Measurements from ENCODE around the gene NDUFS8. TPM values are rescaled to one million over a fixed set of nuclear protein-coding genes. Genes with fewer than 3 reads are reported as not detected.

The NDUFS8 gene
- total RNA-seq, 4 donors from 2014 or later = 136 to 206 (median 159) TPM

DNA sequence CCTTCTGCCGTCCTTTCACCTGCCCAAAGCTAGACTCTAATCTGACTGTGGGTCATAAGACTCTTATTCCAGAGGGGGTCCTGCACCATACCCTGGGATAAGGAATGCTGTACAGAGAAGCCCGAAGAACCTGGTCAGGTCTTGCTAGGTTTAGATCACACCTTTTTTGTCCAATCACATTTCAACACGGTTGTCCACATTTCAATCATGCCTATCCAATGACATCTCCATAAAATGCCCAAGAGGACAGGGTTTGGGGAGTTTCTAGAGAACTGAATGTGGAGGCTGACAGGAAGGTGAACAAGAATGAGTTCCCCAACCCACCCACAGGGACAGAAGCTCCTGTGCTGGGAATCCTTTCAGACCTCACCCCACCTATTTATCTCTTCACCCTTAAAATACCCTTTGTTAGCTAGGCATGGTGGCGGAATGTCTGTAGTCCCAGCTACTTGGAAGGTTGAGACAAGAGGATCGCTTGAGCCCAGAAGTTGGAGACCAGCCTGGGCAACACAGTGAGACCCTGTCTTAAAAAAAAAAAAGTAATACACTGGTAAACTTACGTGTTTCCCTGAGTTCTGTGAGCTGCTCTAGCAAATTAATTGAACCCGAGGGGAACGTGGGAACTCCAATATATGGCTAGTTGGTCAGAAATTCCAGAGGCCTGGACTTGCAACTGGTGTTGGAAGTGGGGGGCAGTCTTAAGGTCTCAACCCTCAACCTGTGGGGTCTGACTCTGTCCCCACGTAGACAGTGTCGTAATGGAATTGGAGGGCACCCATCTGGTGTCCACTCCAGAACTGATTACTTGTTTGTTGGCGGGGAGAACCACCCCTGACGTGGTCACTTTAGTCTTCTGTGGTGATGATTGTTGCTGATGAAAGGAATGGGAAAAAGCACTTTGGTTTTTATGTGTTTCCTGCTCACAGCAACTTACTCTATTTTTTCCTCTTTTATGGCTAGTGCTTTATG, 26.1 kb downstream of the NDUFS8 start:
- intact Hi-C loops (cut with DNase I; ENCODE audit: low total_unique reads) = no loop called here
- WGBS, 2 donors = 93 to 96% methylated on average over 12 of the region's 12 CpGs
- TF ChIP-seq, protein P1, sequence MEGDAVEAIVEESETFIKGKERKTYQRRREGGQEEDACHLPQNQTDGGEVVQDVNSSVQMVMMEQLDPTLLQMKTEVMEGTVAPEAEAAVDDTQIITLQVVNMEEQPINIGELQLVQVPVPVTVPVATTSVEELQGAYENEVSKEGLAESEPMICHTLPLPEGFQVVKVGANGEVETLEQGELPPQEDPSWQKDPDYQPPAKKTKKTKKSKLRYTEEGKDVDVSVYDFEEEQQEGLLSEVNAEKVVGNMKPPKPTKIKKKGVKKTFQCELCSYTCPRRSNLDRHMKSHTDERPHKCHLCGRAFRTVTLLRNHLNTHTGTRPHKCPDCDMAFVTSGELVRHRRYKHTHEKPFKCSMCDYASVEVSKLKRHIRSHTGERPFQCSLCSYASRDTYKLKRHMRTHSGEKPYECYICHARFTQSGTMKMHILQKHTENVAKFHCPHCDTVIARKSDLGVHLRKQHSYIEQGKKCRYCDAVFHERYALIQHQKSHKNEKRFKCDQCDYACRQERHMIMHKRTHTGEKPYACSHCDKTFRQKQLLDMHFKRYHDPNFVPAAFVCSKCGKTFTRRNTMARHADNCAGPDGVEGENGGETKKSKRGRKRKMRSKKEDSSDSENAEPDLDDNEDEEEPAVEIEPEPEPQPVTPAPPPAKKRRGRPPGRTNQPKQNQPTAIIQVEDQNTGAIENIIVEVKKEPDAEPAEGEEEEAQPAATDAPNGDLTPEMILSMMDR (IDR thresholded peaks at IDR 0.05) = no peak
- no peak for TF ChIP-seq POLR2A (IDR thresholded peaks at IDR 0.05)
- no peak overlapping the region for H3K4me3 ChIP-seq (ENCODE audit: low read depth, poor library complexity, severe bottlenecking)
- DNase-seq (ENCODE audit: low spot score in 2 of 2) = no peak

- DNase-seq (ENCODE audit: low spot score in 2 of 2) = peak in 1 of 2 donors; percentile 25
- 93 to 100% methylated on average over 4 of the region's 4 CpGs for WGBS, 2 donors
- no peak overlapping the region for H3K4me3 ChIP-seq (ENCODE audit: low read depth, poor library complexity, severe bottlenecking)
- intact Hi-C loops (cut with DNase I; ENCODE audit: low total_unique reads) = no loop called here
- TF ChIP-seq POLR2A (IDR thresholded peaks at IDR 0.05) = no peak
- TF ChIP-seq, protein P1 (IDR thresholded peaks at IDR 0.05) = no peak
Measured at GRCh38 chr11:68057807-68058206, 27.3 kb downstream of the NDUFS8 start.

DNA sequence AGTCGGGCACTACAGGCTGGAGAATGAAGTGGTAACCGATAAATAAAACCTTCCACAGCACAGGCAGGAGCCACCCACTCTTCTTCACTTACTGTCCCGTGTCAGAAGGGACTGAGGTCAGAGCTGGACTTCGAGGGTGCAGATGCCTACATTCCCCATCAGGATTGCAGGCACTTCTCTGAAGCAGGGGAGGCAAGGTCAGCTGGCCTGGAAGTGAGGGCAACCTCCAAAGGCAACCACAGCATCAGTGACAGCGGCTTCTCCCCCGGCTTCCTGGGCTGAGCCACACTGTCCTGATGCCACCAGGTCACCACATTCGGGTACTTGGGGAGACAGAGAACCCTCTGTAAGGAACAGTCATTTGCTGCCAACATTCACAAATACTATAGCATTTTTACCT, 31.0 kb downstream of the NDUFS8 start:
- intact Hi-C loops (cut with DNase I; ENCODE audit: low total_unique reads) = no loop called here
- 95 to 99% methylated on average over 7 of the region's 7 CpGs for WGBS, 2 donors
- DNase-seq (ENCODE audit: low spot score in 2 of 2) = peak in 1 of 2 donors; percentile 48
- TF ChIP-seq, protein P1 (IDR thresholded peaks at IDR 0.05) = no peak
- TF ChIP-seq POLR2A (IDR thresholded peaks at IDR 0.05) = no peak
- no peak overlapping the region for H3K4me3 ChIP-seq (ENCODE audit: low read depth, poor library complexity, severe bottlenecking)

DNA sequence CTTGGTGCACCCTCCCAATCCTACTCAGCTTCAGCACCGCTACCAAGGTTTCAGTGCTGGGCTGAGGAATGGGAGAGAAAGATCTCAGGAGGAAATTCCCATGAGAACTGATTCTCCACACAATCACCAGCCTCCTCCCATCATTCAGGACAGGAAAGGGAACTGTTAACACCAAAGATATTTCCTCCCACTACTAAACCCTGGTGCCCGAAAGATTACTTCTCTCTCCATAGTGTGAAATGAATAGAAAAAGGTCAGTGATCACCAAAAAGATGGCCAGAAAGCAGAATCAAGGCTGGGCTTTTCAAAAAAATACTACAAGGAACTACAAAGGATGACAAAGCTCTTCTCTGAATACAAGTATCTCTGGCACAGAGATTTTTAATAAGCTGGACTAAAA, 34.4 kb downstream of the NDUFS8 start:
- DNase-seq (ENCODE audit: low spot score in 2 of 2) = no peak
- WGBS, 2 donors = 86 to 96% methylated on average over 2 of the region's 2 CpGs
- intact Hi-C loops (cut with DNase I; ENCODE audit: low total_unique reads) = no loop called here
- no peak overlapping the region for H3K4me3 ChIP-seq (ENCODE audit: low read depth, poor library complexity, severe bottlenecking)
- TF ChIP-seq, protein P1 (IDR thresholded peaks at IDR 0.05) = no peak
- TF ChIP-seq POLR2A (IDR thresholded peaks at IDR 0.05) = no peak

DNA sequence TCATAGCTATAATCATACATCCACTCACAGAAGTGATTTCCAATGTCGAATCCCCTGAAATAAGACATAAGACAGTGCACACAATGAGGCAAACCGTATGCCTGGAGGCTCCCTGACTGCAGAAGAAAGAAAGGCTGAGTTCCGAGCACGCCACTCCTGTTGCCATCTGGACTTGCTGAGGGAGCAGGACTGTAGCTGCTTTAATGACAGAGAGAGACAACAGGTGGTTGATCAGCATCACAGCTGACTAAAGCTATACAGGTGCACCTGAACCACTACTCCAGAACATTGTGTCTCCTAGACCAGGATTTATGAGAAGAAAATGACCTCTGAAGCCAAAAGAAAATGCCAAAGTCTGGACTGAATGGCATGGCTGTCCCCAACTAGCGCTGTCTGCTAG, 35.4 kb downstream of the NDUFS8 start:
- intact Hi-C loops (cut with DNase I; ENCODE audit: low total_unique reads) = no loop called here
- TF ChIP-seq, protein P1 (IDR thresholded peaks at IDR 0.05) = no peak
- TF ChIP-seq POLR2A (IDR thresholded peaks at IDR 0.05) = no peak
- WGBS, 2 donors = 88 to 90% methylated on average over 5 of the region's 5 CpGs
- DNase-seq (ENCODE audit: low spot score in 2 of 2) = no peak
- no peak overlapping the region for H3K4me3 ChIP-seq (ENCODE audit: low read depth, poor library complexity, severe bottlenecking)
